H1 (cell line): ENCODE data around the gene LRRC45. TPM values are rescaled to one million over a fixed set of nuclear protein-coding genes. Genes with fewer than 3 reads are reported as not detected.

Experiments
- CTCF ChIA-PET: fragments of 300-600 bp; sonication (Branson Sonifier 250); formaldehyde crosslinking; loops from one replicate; lab custom pipeline; 2021; ENCODE audit not compliant: partially characterized antibody; lab: Charles Lee
- POLR2A ChIA-PET: fragments of 300-600 bp; sonication (Branson Sonifier 250); formaldehyde crosslinking; loops from one replicate; lab custom pipeline; 2021; ENCODE audit warnings: inconsistent platforms; ENCODE audit not compliant: partially characterized antibody; lab: Charles Lee
- DNase-seq, 2 experiments: peaks; one replicate each; pipeline versions ENCODE4 v3.0.0 to v3.0.0-alpha.2; 2010 to 2022; ENCODE audit warnings: low spot score in 2 of 2, low read depth in 1 of 2, mixed read lengths in 1 of 2
- FAIRE-seq: peaks from 2 replicates; lab custom pipeline; 2011; peaks lifted over from hg19 to GRCh38; lab: Jason Lieb, UNC
- H2AFZ ChIP-seq: 2 replicates; pipeline ENCODE4 v1.8.1; 2012; ENCODE audit warnings: low read length, inconsistent platforms
- H2AK5ac ChIP-seq: 2 replicates; pipeline ENCODE4 v1.6.1; 2013; ENCODE audit warnings: low read depth, low read length
- H2BK120ac ChIP-seq: replicated peaks from 2 replicates; pipeline ENCODE3; 2013; ENCODE audit warnings: low read depth, low read length, inconsistent platforms
- H2BK12ac ChIP-seq: 2 replicates; pipeline ENCODE4 v1.6.1; 2013; ENCODE audit warnings: low read depth, low read length
- H2BK15ac ChIP-seq: 2 replicates; pipeline ENCODE4 v1.6.1; 2013; ENCODE audit warnings: low read length
- H2BK20ac ChIP-seq: 2 replicates; pipeline ENCODE4 v1.6.1; 2013; ENCODE audit warnings: low read length
- H2BK5ac ChIP-seq: 2 replicates; pipeline ENCODE4 v1.6.1; 2013; ENCODE audit warnings: low read depth, low read length
- H3K14ac ChIP-seq: 2 replicates; pipeline ENCODE4 v1.6.1; 2013; ENCODE audit warnings: inconsistent platforms; ENCODE audit not compliant: insufficient read length
- H3K18ac ChIP-seq: 2 replicates; pipeline ENCODE4 v1.6.1; 2013; ENCODE audit warnings: low read length; ENCODE audit errors: extremely low read depth
- H3K23ac ChIP-seq: 2 replicates; pipeline ENCODE4 v1.6.1; 2013; ENCODE audit warnings: inconsistent platforms; ENCODE audit not compliant: insufficient read length
- H3K23me2 ChIP-seq: 2 replicates; pipeline ENCODE4 v1.6.1; 2013; ENCODE audit warnings: low read depth, low read length
- H3K27ac ChIP-seq: 2 replicates; pipeline ENCODE4 v1.6.1; 2011; ENCODE audit warnings: low read depth, low read length, inconsistent platforms
- H3K27me3 ChIP-seq, 4 experiments: replicated peaks in 1 of 4; 1 replicate in 1 of 4; 2 replicates in 3 of 4; pipeline versions ENCODE4 v1.6.1 to v1.8.1; 2011 to 2013; ENCODE audit warnings: low read length in 3 of 4, mild to moderate bottlenecking in 3 of 4, inconsistent platforms in 2 of 4, mixed read lengths in 2 of 4, moderate library complexity in 1 of 4; ENCODE audit not compliant: control insufficient read depth in 3 of 4, insufficient read depth in 3 of 4; ENCODE audit errors: extremely low read depth in 1 of 4
- H3K36me3 ChIP-seq, 4 experiments: 2 replicates each; pipeline versions ENCODE4 v1.6.1 to v1.8.1; 2011 to 2013; ENCODE audit warnings: mild to moderate bottlenecking in 4 of 4, low read length in 3 of 4, moderate library complexity in 2 of 4, control low read depth in 1 of 4, inconsistent platforms in 1 of 4; ENCODE audit not compliant: insufficient read depth in 4 of 4, control insufficient read depth in 2 of 4
- H3K4ac ChIP-seq: replicated peaks from 2 replicates; pipeline ENCODE3; 2013; ENCODE audit warnings: low read length, low read depth, mixed read lengths, inconsistent platforms; ENCODE audit not compliant: insufficient read length
- H3K4me1 ChIP-seq, 4 experiments: replicated peaks in 1 of 4; 1 replicate in 1 of 4; 2 replicates in 3 of 4; pipeline versions ENCODE4 v1.6.1 to v1.8.1; 2011 to 2013; ENCODE audit warnings: low read length in 3 of 4, inconsistent platforms in 2 of 4, mixed read lengths in 1 of 4; ENCODE audit not compliant: insufficient read depth in 4 of 4, control insufficient read depth in 3 of 4
- H3K4me2 ChIP-seq, 2 experiments: 2 replicates each; pipeline versions ENCODE4 v1.6.1 to v1.8.1; 2011 to 2013; ENCODE audit warnings: low read depth in 2 of 2, low read length in 2 of 2, control low read depth in 1 of 2, inconsistent platforms in 1 of 2, mild to moderate bottlenecking in 1 of 2; ENCODE audit not compliant: insufficient read depth in 1 of 2
- H3K4me3 ChIP-seq, 4 experiments: fragments of 200-600, 300-600 bp in 1 of 4; sonication (generic), shearing (Covaris generic), sonication (Bioruptor Twin) in 1 of 4; 2 replicates each; pipeline versions ENCODE4 v1.5.1 to v1.8.1; 2011 to 2016; ENCODE audit warnings: low read length in 4 of 4, low read depth in 3 of 4, control low read depth in 2 of 4, inconsistent platforms in 2 of 4, mild to moderate bottlenecking in 2 of 4, mixed read lengths in 1 of 4, moderate library complexity in 1 of 4; ENCODE audit not compliant: insufficient read depth in 2 of 4; ENCODE audit errors: extremely low read depth in 1 of 4
- H3K56ac ChIP-seq: replicated peaks from 2 replicates; pipeline ENCODE3; 2013; ENCODE audit warnings: low read depth, mild to moderate bottlenecking, mixed read lengths, low read length, inconsistent platforms; ENCODE audit not compliant: insufficient read length
- H3K79me1 ChIP-seq: 2 replicates; pipeline ENCODE4 v1.6.1; 2013; ENCODE audit warnings: low read depth, low read length, control low read depth
- H3K79me2 ChIP-seq, 2 experiments: 2 replicates each; pipeline versions ENCODE4 v1.6.1 to v1.8.1; 2012 to 2013; ENCODE audit warnings: low read length in 2 of 2, mild to moderate bottlenecking in 2 of 2, inconsistent platforms in 1 of 2; ENCODE audit not compliant: insufficient read depth in 2 of 2, control insufficient read depth in 1 of 2
- H3K9ac ChIP-seq, 4 experiments: replicated peaks in 1 of 4; 1 replicate in 1 of 4; 2 replicates in 3 of 4; pipeline versions ENCODE4 v1.6.1 to v1.8.1; 2011 to 2013; ENCODE audit warnings: low read depth in 3 of 4, low read length in 3 of 4, control low read depth in 2 of 4, mild to moderate bottlenecking in 2 of 4, moderate library complexity in 2 of 4, inconsistent platforms in 1 of 4; ENCODE audit errors: extremely low read depth in 1 of 4
- H3K9me3 ChIP-seq, 2 experiments: 2 replicates each; pipeline versions ENCODE4 v1.6.1 to v1.8.1; 2012 to 2013; ENCODE audit warnings: mild to moderate bottlenecking in 2 of 2, moderate library complexity in 2 of 2, control low read depth in 1 of 2, inconsistent platforms in 1 of 2, low read depth in 1 of 2, low read length in 1 of 2, mixed read lengths in 1 of 2; ENCODE audit not compliant: insufficient read depth in 2 of 2
- H4K20me1 ChIP-seq, 2 experiments: replicated peaks in 1 of 2; 2 replicates each; pipeline versions ENCODE3 to v1.8.1; 2011 to 2013; ENCODE audit warnings: inconsistent platforms in 2 of 2, low read length in 2 of 2, mild to moderate bottlenecking in 1 of 2; ENCODE audit not compliant: insufficient read depth in 2 of 2, control insufficient read depth in 1 of 2
- H4K5ac ChIP-seq: 2 replicates; pipeline ENCODE4 v1.6.1; 2013; ENCODE audit warnings: low read length, low read depth, mixed read lengths, inconsistent platforms; ENCODE audit not compliant: insufficient read length
- H4K8ac ChIP-seq: 2 replicates; pipeline ENCODE4 v1.8.0; 2013; ENCODE audit warnings: mild to moderate bottlenecking, moderate library complexity, low read length, inconsistent platforms; ENCODE audit not compliant: insufficient read depth; ENCODE audit errors: extremely low read depth
- H4K91ac ChIP-seq: replicated peaks from 2 replicates; pipeline ENCODE3; 2013; ENCODE audit warnings: low read length, mixed read lengths, inconsistent platforms; ENCODE audit not compliant: insufficient read length
- ASH2L ChIP-seq: fragments of 200-600, 300-600 bp; sonication (generic); IDR thresholded peaks from one replicate; pipeline ENCODE4 v1.7.1; 2017; ENCODE audit warnings: low read length
- ZNF274 ChIP-seq: IDR thresholded peaks from 2 replicates; pipeline ENCODE4 v1.7.0; 2012; ENCODE audit warnings: low read length, borderline replicate concordance; ENCODE audit errors: extremely low read depth
- WGBS, 2 experiments: shearing (Covaris generic) in 1 of 2; methylation state at CpG; one replicate each; pipeline versions ENCODE4 v1.1.6 to v1.1.7; 2013 to 2015; ENCODE audit warnings: low lambda C conversion rate in 2 of 2, mixed read lengths in 2 of 2, inconsistent platforms in 1 of 2, low coverage in 1 of 2, missing lambda C conversion rate in 1 of 2; ENCODE audit not compliant: insufficient replicate concordance in 2 of 2, insufficient coverage in 1 of 2, insufficient read length in 1 of 2; ENCODE audit errors: extremely low coverage in 1 of 2, missing lambda C conversion rate in 1 of 2; 5-methylcytosine and 5-hydroxymethylcytosine counted together
- polyA plus RNA-seq, 7 experiments: library from polyadenylated mRNA; depleted of rRNA in 3 of 7; stranded (reverse) in 5 of 7; unstranded in 2 of 7; fragments of >200 nt in 5 of 7; fragments of 200-250 nt in 2 of 7; gene quantifications; 1 replicate in 5 of 7; 2 replicates in 1 of 7; 4 replicates in 1 of 7; pipeline versions ENCODE4 v1.2.1 to v1.2.3, GENCODE V29; 2011 to 2013; ENCODE audit warnings: missing spikeins in 2 of 7, mixed read lengths in 2 of 7
- total RNA-seq: library from RNA; stranded (reverse); fragmentation: NEBNext Ultra II Directional; extraction: Animal tissue kit (Norgen Biotek cat#: 25700); gene quantifications from 2 replicates; pipeline ENCODE4 v1.2.1, GENCODE V29; 2021

Gene LRRC45
- total and polyA plus RNA-seq, 2 of the 8 experiments (the other 6 are each of a cell fraction or from before 2014, with no cell fraction given): 11.5 to 29.0 TPM

GRCh38 chr17:82060614-82061013 lies 37.5 kb downstream of the LRRC45 start:
- Histone ChIP-seq H2BK12ac (no peak overlapping the region), H3K36me3 (peaks cover 10 to 32% (median 26%) of the 10 kb centered on the region in 4 experiments; a peak in 5 of 8 replicates), H3K23me2 (peaks cover 8% of the 10 kb centered on the region; the same call in 1 of the 2 replicates), H2AK5ac (no peak overlapping the region), H3K27ac (no peak overlapping the region)
- FAIRE-seq: no peak
- TF ChIP-seq ZNF274 (no peak), ASH2L (no peak)
- TF ChIP-seq, all 59 proteins: peak for 0
- no peak overlapping the region for H2BK20ac ChIP-seq
- no peaks in the 10 kb centered on the region for H3K9me3 ChIP-seq
- no peaks in the 10 kb centered on the region for H3K27me3 ChIP-seq
- no peak overlapping the region for H4K91ac ChIP-seq
- no peak overlapping the region for H3K56ac ChIP-seq
- no peak overlapping the region for H3K9ac ChIP-seq
- peaks cover 0 to 6% (median 4%) of the 10 kb centered on the region in 4 experiments; a peak in 4 of 7 replicates for H3K4me1 ChIP-seq
- peaks cover 5% of the 10 kb centered on the region; the same call in 1 of the 2 replicates for H3K79me1 ChIP-seq
- no peak overlapping the region for H3K4ac ChIP-seq
- DNase-seq: no peak
- no peak overlapping the region for H4K8ac ChIP-seq
- no peak overlapping the region for H2AFZ ChIP-seq
- H2BK15ac ChIP-seq: no peak overlapping the region
- H3K18ac ChIP-seq: no peak overlapping the region
- peaks cover 0 to 18% of the 10 kb centered on the region in 2 experiments for H4K20me1 ChIP-seq
- no peak overlapping the region for H3K23ac ChIP-seq
- ChIA-PET CTCF (interaction anchor here (0.9 to 1.2 kb wide), 5 partner anchors 9 to 40 kb away, joined by 3 to 4 read pairs (median 3); partner anchors contain the start of genes DCXR, GPS1 and RFNG), POLR2A (interaction anchor here (0.9 to 16.2 kb wide), 15 partner anchors 5 to 39 kb away, joined by 3 to 161 read pairs (median 8); partner anchors contain the start of genes DUS1L, GPS1, RAC3 and RFNG)
- H3K4me3 ChIP-seq: no peak overlapping the region
- no peaks in the 10 kb centered on the region for H3K79me2 ChIP-seq
- no peak overlapping the region for H3K4me2 ChIP-seq
- H2BK5ac ChIP-seq: no peak overlapping the region
- no peak overlapping the region for H4K5ac ChIP-seq
- H3K14ac ChIP-seq: no peak overlapping the region
- no peak overlapping the region for H2BK120ac ChIP-seq
- whole genome bisulfite sequencing, 2 experiments: 91% methylated on average over 14 of the region's 14 CpGs; no CpG with 5 or more reads in 1 of the 2 experiments
